Suprapubic skin (tissue), 4 donors: ENCODE measurements around the gene THSD7A.

Experiments
- CTCF ChIP-seq, 2 donors: fragments of 200-600 bp in 1 of 2; fragments of 450-650 bp in 1 of 2; sonication (generic) in 1 of 2; IDR thresholded peaks; one replicate each; pipeline ENCODE4 v1.5.1; 2016 to 2019; ENCODE audit warnings: antibody characterized with exemption in 2 of 2, mild to moderate bottlenecking in 1 of 2, moderate library complexity in 1 of 2
- EP300 ChIP-seq: sonication (generic); formaldehyde crosslinking; IDR thresholded peaks from one replicate; pipeline ENCODE4 v1.6.1; 2017; ENCODE audit warnings: antibody characterized with exemption
- POLR2A ChIP-seq, 2 donors: fragments of 450-650 bp; IDR thresholded peaks; one replicate each; pipeline ENCODE4 v1.6.1; 2017; ENCODE audit warnings: antibody characterized with exemption in 2 of 2, mild to moderate bottlenecking in 2 of 2, moderate library complexity in 2 of 2
- POLR2AphosphoS5 ChIP-seq, 3 donors: sonication (generic); formaldehyde crosslinking; IDR thresholded peaks; one replicate each; pipeline ENCODE4 v1.6.1; 2017; ENCODE audit warnings: antibody characterized with exemption in 3 of 3

- TF ChIP-seq CTCF (IDR thresholded peaks at IDR 0.05) (no peak), POLR2AphosphoS5 (IDR thresholded peaks at IDR 0.05) (no peak), POLR2A (IDR thresholded peaks at IDR 0.05) (no peak), EP300 (no peak)
Observed at GRCh38 chr7:11331128-11332102, 500.6 kb downstream of the THSD7A start.
